Mesenchymal stem cell (in vitro differentiated cells and primary cell): ENCODE data around the gene NEK10.
"Not testable (repeated sequence)": the region's sequence is repeated elsewhere in the genome, so short reads cannot be mapped to it uniquely, and the experiment has no call there.

Source experiments
- DNase-seq: peaks from one replicate; pipeline ENCODE4 v3.0.0-alpha.2; 2013
- H2AFZ ChIP-seq: one replicate; pipeline ENCODE4 v1.6.1; 2013; ENCODE audit warnings: low read depth, mild to moderate bottlenecking, control low read depth, inconsistent platforms, low read length, moderate library complexity
- H2AK5ac ChIP-seq: 2 replicates; pipeline ENCODE4 v1.6.1; 2013; ENCODE audit warnings: low read length, moderate library complexity, mild to moderate bottlenecking, inconsistent platforms; ENCODE audit not compliant: severe bottlenecking
- H2BK120ac ChIP-seq: one replicate; pipeline ENCODE4 v1.6.1; 2013; ENCODE audit warnings: low read depth, mild to moderate bottlenecking, inconsistent platforms, low read length, moderate library complexity
- H2BK12ac ChIP-seq, 2 experiments: one replicate each; pipeline ENCODE4 v1.6.1; 2013; ENCODE audit warnings: inconsistent platforms in 2 of 2, low read length in 2 of 2, mild to moderate bottlenecking in 2 of 2, moderate library complexity in 2 of 2, control low read depth in 1 of 2
- H2BK15ac ChIP-seq: one replicate; pipeline ENCODE4 v1.6.1; 2013; ENCODE audit warnings: mild to moderate bottlenecking, low read depth, inconsistent platforms; ENCODE audit not compliant: poor library complexity, severe bottlenecking
- H2BK5ac ChIP-seq: 2 replicates; pipeline ENCODE4 v1.6.1; 2013; ENCODE audit warnings: low read depth, mild to moderate bottlenecking, low read length, control low read depth, inconsistent platforms; ENCODE audit not compliant: poor library complexity, severe bottlenecking
- H3K14ac ChIP-seq, 2 experiments: one replicate each; pipeline ENCODE4 v1.6.1; 2013; ENCODE audit warnings: inconsistent platforms in 2 of 2, low read length in 2 of 2, control low read depth in 1 of 2, mild to moderate bottlenecking in 1 of 2, moderate library complexity in 1 of 2
- H3K18ac ChIP-seq, 2 experiments: one replicate each; pipeline ENCODE4 v1.6.1; 2013; ENCODE audit warnings: inconsistent platforms in 2 of 2, low read length in 2 of 2, control low read depth in 1 of 2, low read depth in 1 of 2, mild to moderate bottlenecking in 1 of 2
- H3K23ac ChIP-seq, 2 experiments: one replicate each; pipeline ENCODE4 v1.6.1; 2013; ENCODE audit warnings: inconsistent platforms in 2 of 2, low read length in 2 of 2, mild to moderate bottlenecking in 2 of 2, moderate library complexity in 2 of 2, control low read depth in 1 of 2
- H3K27ac ChIP-seq: 2 replicates; pipeline ENCODE4 v1.5.1; 2013; ENCODE audit warnings: mild to moderate bottlenecking, moderate library complexity, low read length, control low read depth, inconsistent platforms; ENCODE audit not compliant: poor library complexity, severe bottlenecking
- H3K27me3 ChIP-seq, 2 experiments: 2 replicates each; pipeline versions ENCODE4 v1.6.1 to v1.7.0; 2013; ENCODE audit warnings: low read length in 2 of 2, mild to moderate bottlenecking in 2 of 2, moderate library complexity in 2 of 2, control low read depth in 1 of 2, inconsistent platforms in 1 of 2; ENCODE audit not compliant: control insufficient read depth in 1 of 2, insufficient read depth in 1 of 2
- H3K36me3 ChIP-seq, 2 experiments: 2 replicates each; pipeline versions ENCODE4 v1.6.1 to v1.7.0; 2013; ENCODE audit warnings: low read length in 2 of 2, control low read depth in 1 of 2, inconsistent platforms in 1 of 2, low read depth in 1 of 2, mild to moderate bottlenecking in 1 of 2; ENCODE audit not compliant: insufficient read depth in 2 of 2, control insufficient read depth in 1 of 2
- H3K4ac ChIP-seq, 2 experiments: one replicate each; pipeline ENCODE4 v1.6.1; 2013; ENCODE audit warnings: inconsistent platforms in 2 of 2, low read length in 2 of 2, mild to moderate bottlenecking in 2 of 2, moderate library complexity in 2 of 2, control low read depth in 1 of 2, low read depth in 1 of 2
- H3K4me1 ChIP-seq: 2 replicates; pipeline ENCODE4 v1.6.1; 2013; ENCODE audit warnings: low read depth, low read length, control low read depth; ENCODE audit not compliant: control insufficient read depth, insufficient read depth
- H3K4me2 ChIP-seq: 2 replicates; pipeline ENCODE4 v1.6.1; 2013; ENCODE audit warnings: low read length, mild to moderate bottlenecking, inconsistent platforms; ENCODE audit not compliant: poor library complexity, severe bottlenecking
- H3K4me3 ChIP-seq, 2 experiments: 2 replicates each; pipeline versions ENCODE4 v1.5.1 to v1.7.0; 2013; ENCODE audit warnings: low read length in 2 of 2, mild to moderate bottlenecking in 2 of 2, control low read depth in 1 of 2, low read depth in 1 of 2; ENCODE audit not compliant: insufficient read depth in 1 of 2
- H3K79me1 ChIP-seq: replicated peaks from 2 replicates; pipeline ENCODE4 v1.6.1; 2013; ENCODE audit warnings: mild to moderate bottlenecking, control low read depth, low read length, inconsistent platforms; ENCODE audit not compliant: poor library complexity, severe bottlenecking
- H3K9ac ChIP-seq: 2 replicates; pipeline ENCODE4 v1.7.0; 2013; ENCODE audit warnings: mild to moderate bottlenecking, low read length, moderate library complexity
- H3K9me3 ChIP-seq: 2 replicates; pipeline ENCODE4 v1.7.0; 2013; ENCODE audit warnings: mild to moderate bottlenecking, low read length; ENCODE audit not compliant: control insufficient read depth
- H4K8ac ChIP-seq: one replicate; pipeline ENCODE4 v1.6.1; 2013; ENCODE audit warnings: inconsistent platforms, mild to moderate bottlenecking, low read length, moderate library complexity
- H4K91ac ChIP-seq: one replicate; pipeline ENCODE4 v1.6.1; 2013; ENCODE audit warnings: mild to moderate bottlenecking, low read length, inconsistent platforms
- WGBS: methylation state at CpG from one replicate; pipeline ENCODE4 v1.1.7; 2013; ENCODE audit warnings: mixed read lengths; 5-methylcytosine and 5-hydroxymethylcytosine counted together

NEK10 gene

GRCh38 chr3:27335571-27335970 is 33.6 kb downstream of the NEK10 start:
- Histone ChIP-seq H2BK15ac (no peak overlapping the region), H3K9me3 (no peaks in the 10 kb centered on the region), H3K18ac (no peak overlapping the region), H3K4me2 (no peak overlapping the region), H3K23ac (no peak overlapping the region), H3K9ac (no peak overlapping the region), H2AFZ (no peak overlapping the region), H2AK5ac (no peak overlapping the region), H2BK5ac (no peak overlapping the region), H3K36me3 (peaks cover 0 to 61% of the 10 kb centered on the region in 2 experiments), H3K79me1 (no peaks in the 10 kb centered on the region), H3K4me1 (no peaks in the 10 kb centered on the region), H3K4ac (no peak overlapping the region), H4K91ac (no peak overlapping the region), H3K4me3 (no peak overlapping the region), H3K27ac (no peak overlapping the region), H3K27me3 (no peaks in the 10 kb centered on the region), H3K14ac (no peak overlapping the region), H2BK120ac (no peak overlapping the region), H4K8ac (no peak overlapping the region), H2BK12ac (no peak overlapping the region)
- no CpG with 5 or more reads among the region's 1 CpG for WGBS
- no peak for DNase-seq

- peaks cover 0 to 66% of the 10 kb centered on the region in 2 experiments for H3K36me3 ChIP-seq
- no peak for DNase-seq
Measured at GRCh38 chr3:27333843-27334242, 35.3 kb downstream of the NEK10 start.

GRCh38 chr3:27328982-27329762 is 40.0 kb downstream of the NEK10 start:
- not testable (repeated sequence) for H3K4me2 ChIP-seq, H3K14ac ChIP-seq, H3K9me3 ChIP-seq, H2BK12ac ChIP-seq, H3K4me3 ChIP-seq, H3K4ac ChIP-seq, H3K79me1 ChIP-seq, H4K91ac ChIP-seq, H2BK120ac ChIP-seq, H2AFZ ChIP-seq, H2AK5ac ChIP-seq, H4K8ac ChIP-seq, H2BK5ac ChIP-seq, H3K4me1 ChIP-seq, H3K18ac ChIP-seq, H3K27ac ChIP-seq, H3K27me3 ChIP-seq, DNase-seq, H3K9ac ChIP-seq, H2BK15ac ChIP-seq, H3K23ac ChIP-seq
- 96% methylated on average over 4 of the region's 4 CpGs for WGBS
- peaks cover 0 to 63% of the 10 kb centered on the region in 2 experiments for H3K36me3 ChIP-seq

More at GRCh38 chr3:27333843-27334242, 35.3 kb downstream of the NEK10 start:
- Histone ChIP-seq H3K4me2 (no peak overlapping the region), H3K79me1 (no peaks in the 10 kb centered on the region), H3K27ac (no peak overlapping the region), H3K9me3 (no peaks in the 10 kb centered on the region), H3K4ac (no peak overlapping the region), H3K4me1 (no peaks in the 10 kb centered on the region), H3K18ac (no peak overlapping the region), H3K14ac (no peak overlapping the region), H3K9ac (no peak overlapping the region), H2BK12ac (no peak overlapping the region), H2AK5ac (no peak overlapping the region), H2AFZ (no peak overlapping the region), H3K23ac (no peak overlapping the region), H2BK5ac (no peak overlapping the region), H4K8ac (no peak overlapping the region), H3K27me3 (no peaks in the 10 kb centered on the region), H4K91ac (no peak overlapping the region), H3K4me3 (no peak overlapping the region), H2BK120ac (no peak overlapping the region), H2BK15ac (no peak overlapping the region)

GRCh38 chr3:27326629-27327545 is 42.3 kb downstream of the NEK10 start:
- Histone ChIP-seq H2BK120ac (no peak overlapping the region), H3K79me1 (no peaks in the 10 kb centered on the region), H3K14ac (no peak overlapping the region), H3K4me2 (no peak overlapping the region), H4K91ac (peak overlapping the region; percentile 52), H4K8ac (no peak overlapping the region), H2AFZ (no peak overlapping the region), H2AK5ac (no peak overlapping the region), H3K36me3 (peaks cover 0 to 60% of the 10 kb centered on the region in 2 experiments), H2BK12ac (peak overlapping the region; percentile 43 to 90), H3K18ac (peak overlapping the region; percentile 34 to 67), H3K9me3 (no peaks in the 10 kb centered on the region), H2BK5ac (no peak overlapping the region), H3K23ac (no peak overlapping the region), H3K4me3 (peak overlapping the region in 1 of 2 experiments; percentile 43), H3K27me3 (no peaks in the 10 kb centered on the region), H3K4ac (peak overlapping the region in 1 of 2 experiments; percentile 56), H3K4me1 (peaks cover 3% of the 10 kb centered on the region), H3K27ac (peak overlapping the region; percentile 43), H3K9ac (peak overlapping the region; percentile 42), H2BK15ac (no peak overlapping the region)
- peak; percentile 94 for DNase-seq
- WGBS, result 55% methylated on average over 7 of the region's 8 CpGs
